ENCODE measurements around the gene NOL8. TPM values are rescaled to one million over a fixed set of nuclear protein-coding genes. Genes with fewer than 3 reads are reported as not detected.

NOL8 gene
- total and polyA plus RNA-seq, 2 donors (not counting 1 experiment from before 2014, with no cell fraction given), result 19.9 to 91.0 TPM

DNA sequence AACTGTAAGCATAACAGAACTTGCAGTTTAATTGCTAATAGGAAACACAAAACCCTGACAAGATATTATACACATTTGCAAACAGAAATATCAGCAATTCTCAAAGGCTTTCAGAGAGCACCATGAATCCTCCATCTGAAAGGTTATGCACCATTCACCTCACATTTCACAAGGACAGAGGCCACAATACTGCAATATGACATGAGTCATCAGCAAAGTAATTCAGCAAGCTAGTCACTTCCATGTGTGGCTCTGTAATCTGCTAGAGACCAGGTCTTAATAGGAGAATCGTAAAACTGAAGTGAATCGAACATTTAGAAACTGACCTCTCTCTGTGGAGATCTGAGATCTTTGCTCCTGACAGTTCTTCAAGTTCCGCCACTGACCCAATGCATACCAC is 60.0 kb downstream of the NOL8 start:
- H4K20me1 ChIP-seq (ENCODE audit: control insufficient read depth, insufficient read depth, low read length, poor library complexity, severe bottlenecking), result no peaks in the 10 kb centered on the region
- H3K4me3 Mint-ChIP-seq, result no peak overlapping the region
- no peak overlapping the region for H2AFZ ChIP-seq (ENCODE audit: insufficient read depth, low read depth, low read length, poor library complexity, severe bottlenecking)
- H3K4me1 ChIP-seq (ENCODE audit: control insufficient read depth in 2 of 2, insufficient read depth in 2 of 2, low read length in 2 of 2), result no peaks in the 10 kb centered on the region
- H3K27me3 Mint-ChIP-seq, result no peaks in the 10 kb centered on the region
- no peak for ATAC-seq (ENCODE audit: low read depth)
- no peak overlapping the region for H3K4me2 ChIP-seq (replicated peaks; ENCODE audit: low read depth, low read length, poor library complexity, severe bottlenecking)
- WGBS (ENCODE audit: insufficient coverage), result 100% methylated on average over 1 of the region's 3 CpGs
- intact Hi-C loops (cut with micrococcal nuclease), result no loop called here
- no peak overlapping the region for H3K4me3 ChIP-seq (ENCODE audit: control extremely low read depth in 1 of 5, extremely low read depth in 1 of 5, insufficient read depth in 1 of 5, low read depth in 2 of 5, low read length in 4 of 5)
- no peak overlapping the region for H3K27ac ChIP-seq (ENCODE audit: low read length in 2 of 2)
- H3K9me3 ChIP-seq (ENCODE audit: control extremely low read depth in 1 of 3, control insufficient read depth in 2 of 3, insufficient read depth in 1 of 3, low read length in 2 of 3), result no peaks in the 10 kb centered on the region
- DNase-seq, result no peak
- POLR2A ChIA-PET, result no interaction called here
- CTCF ChIA-PET, result no interaction called here
- H3K9ac ChIP-seq (ENCODE audit: low read length), result no peak overlapping the region
- no peaks in the 10 kb centered on the region for H3K79me2 ChIP-seq (ENCODE audit: control insufficient read depth, insufficient read depth, low read length)
- no peaks in the 10 kb centered on the region for H3K27me3 ChIP-seq (replicated peaks in 1 of 4; ENCODE audit: control extremely low read depth in 1 of 4, control insufficient read depth in 3 of 4, insufficient read depth in 4 of 4, low read length in 3 of 4)
- no peaks in the 10 kb centered on the region for H3K9me3 Mint-ChIP-seq (ENCODE audit: insufficient read depth)
- no peak for TF ChIP-seq CTCF (IDR thresholded peaks at IDR 0.05)
- TF ChIP-seq EZH2 (IDR thresholded peaks at IDR 0.05; ENCODE audit: borderline replicate concordance, insufficient read depth, low read depth, low read length, poor library complexity, severe bottlenecking), result no peak
- no peak overlapping the region for H3K27ac Mint-ChIP-seq
- H3K36me3 ChIP-seq (replicated peaks in 1 of 2; ENCODE audit: control extremely low read depth in 1 of 2, control insufficient read depth in 1 of 2, extremely low read depth in 1 of 2, insufficient read depth in 2 of 2, low read length in 1 of 2), result peaks cover 9 to 93% of the 10 kb centered on the region in 2 experiments
- no peaks in the 10 kb centered on the region for H3K4me1 Mint-ChIP-seq

DNA sequence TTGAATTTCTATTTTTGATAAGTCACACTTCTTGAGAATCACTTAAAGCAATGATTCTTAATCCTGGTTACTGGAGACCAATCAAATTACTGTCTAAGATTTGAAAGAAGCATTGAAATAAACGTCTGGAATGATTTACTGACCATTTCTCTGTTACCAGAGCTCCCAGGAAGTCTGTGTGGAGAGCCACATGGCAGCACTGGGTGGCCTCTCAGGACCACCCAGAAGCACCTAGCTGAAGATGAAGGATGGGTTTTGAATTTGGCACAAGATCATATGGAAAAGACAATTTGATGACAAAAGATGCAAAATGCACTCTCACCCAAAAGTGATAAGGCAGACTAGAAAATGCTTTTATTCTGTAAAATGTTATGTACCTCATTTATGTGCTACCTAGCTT is 62.0 kb downstream of the NOL8 start:
- TF ChIP-seq EZH2 (IDR thresholded peaks at IDR 0.05; ENCODE audit: borderline replicate concordance, insufficient read depth, low read depth, low read length, poor library complexity, severe bottlenecking), result no peak
- TF ChIP-seq CTCF (IDR thresholded peaks at IDR 0.05), result no peak
- no peak overlapping the region for H3K4me3 ChIP-seq (ENCODE audit: control extremely low read depth in 1 of 5, extremely low read depth in 1 of 5, insufficient read depth in 1 of 5, low read depth in 2 of 5, low read length in 4 of 5)
- ATAC-seq (ENCODE audit: low read depth) (no peak), DNase-seq (no peak)
- no peaks in the 10 kb centered on the region for H4K20me1 ChIP-seq (ENCODE audit: control insufficient read depth, insufficient read depth, low read length, poor library complexity, severe bottlenecking)
- 60% methylated on average over 1 of the region's 1 CpG for WGBS (ENCODE audit: insufficient coverage)
- intact Hi-C loops (cut with micrococcal nuclease), result no loop called here
- H3K9ac ChIP-seq (ENCODE audit: low read length), result no peak overlapping the region
- Mint-ChIP-seq H3K27ac (no peak overlapping the region), H3K4me1 (no peaks in the 10 kb centered on the region), H3K27me3 (no peaks in the 10 kb centered on the region), H3K9me3 (ENCODE audit: insufficient read depth) (no peaks in the 10 kb centered on the region), H3K4me3 (no peak overlapping the region)
- H3K27ac ChIP-seq (ENCODE audit: low read length in 2 of 2), result no peak overlapping the region
- no peak overlapping the region for H2AFZ ChIP-seq (ENCODE audit: insufficient read depth, low read depth, low read length, poor library complexity, severe bottlenecking)
- H3K27me3 ChIP-seq (replicated peaks in 1 of 4; ENCODE audit: control extremely low read depth in 1 of 4, control insufficient read depth in 3 of 4, insufficient read depth in 4 of 4, low read length in 3 of 4), result no peaks in the 10 kb centered on the region
- ChIA-PET CTCF (no interaction called here), POLR2A (no interaction called here)
- H3K4me1 ChIP-seq (ENCODE audit: control insufficient read depth in 2 of 2, insufficient read depth in 2 of 2, low read length in 2 of 2), result no peaks in the 10 kb centered on the region
- no peaks in the 10 kb centered on the region for H3K79me2 ChIP-seq (ENCODE audit: control insufficient read depth, insufficient read depth, low read length)
- H3K36me3 ChIP-seq (replicated peaks in 1 of 2; ENCODE audit: control extremely low read depth in 1 of 2, control insufficient read depth in 1 of 2, extremely low read depth in 1 of 2, insufficient read depth in 2 of 2, low read length in 1 of 2), result peaks cover 5 to 93% of the 10 kb centered on the region in 2 experiments
- H3K4me2 ChIP-seq (replicated peaks; ENCODE audit: low read depth, low read length, poor library complexity, severe bottlenecking), result no peak overlapping the region
- no peaks in the 10 kb centered on the region for H3K9me3 ChIP-seq (ENCODE audit: control extremely low read depth in 1 of 3, control insufficient read depth in 2 of 3, insufficient read depth in 1 of 3, low read length in 2 of 3)
